ENCODE results near the gene BTG3. TPM values are rescaled to one million over a fixed set of nuclear protein-coding genes. Genes with fewer than 3 reads are reported as not detected.

BTG3 gene
- total and polyA plus RNA-seq, 2 donors (not counting 3 experiments of a cell fraction or from before 2014, with no cell fraction given): 18.1 to 37.2 TPM

DNA sequence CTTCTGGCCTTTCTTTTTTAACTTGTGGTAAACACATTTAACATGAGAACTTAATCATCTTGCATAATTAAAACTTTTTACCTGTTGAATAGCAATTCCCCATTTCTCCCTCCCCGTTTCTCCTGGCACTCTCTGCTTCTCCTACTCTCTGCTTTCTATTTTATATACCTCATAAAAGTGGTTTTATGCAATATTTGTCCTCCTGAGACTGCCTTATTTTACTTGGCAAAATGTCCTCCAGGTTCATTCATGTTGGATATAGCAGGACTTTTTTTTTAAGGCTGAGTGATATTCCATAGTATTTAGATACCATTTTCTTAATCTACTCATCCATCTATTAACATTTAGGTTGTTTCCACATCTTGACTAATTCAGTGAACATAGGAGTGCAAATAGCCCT lies 35.0 kb downstream of the BTG3 start:
- BruUV-seq (replicated peaks): no TSS peak
- TF ChIP-seq MYC (IDR thresholded peaks at IDR 0.05; ENCODE audit: low read depth, low read length) (no peak), POLR2AphosphoS5 (IDR thresholded peaks at IDR 0.05; ENCODE audit: insufficient read depth, low read depth, low read length) (no peak), FOS (IDR thresholded peaks at IDR 0.05; ENCODE audit: borderline replicate concordance, insufficient read depth, low read length) (no peak), GATA2 (IDR thresholded peaks at IDR 0.05; ENCODE audit: insufficient read depth, insufficient read length, low read depth, low read length) (no peak), POLR2A (IDR thresholded peaks at IDR 0.05; ENCODE audit: low read depth, low read length) (no peak), JUN (IDR thresholded peaks at IDR 0.05; ENCODE audit: borderline replicate concordance, insufficient read depth, insufficient read length, low read depth) (no peak), EZH2 (IDR thresholded peaks at IDR 0.05; ENCODE audit: borderline replicate concordance, low read depth, low read length, severe bottlenecking) (no peak)
- TF ChIP-seq, protein P1, sequence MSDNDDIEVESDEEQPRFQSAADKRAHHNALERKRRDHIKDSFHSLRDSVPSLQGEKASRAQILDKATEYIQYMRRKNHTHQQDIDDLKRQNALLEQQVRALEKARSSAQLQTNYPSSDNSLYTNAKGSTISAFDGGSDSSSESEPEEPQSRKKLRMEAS (IDR thresholded peaks at IDR 0.05; ENCODE audit: insufficient read depth, insufficient read length): no peak
- TF ChIP-seq, protein P2, sequence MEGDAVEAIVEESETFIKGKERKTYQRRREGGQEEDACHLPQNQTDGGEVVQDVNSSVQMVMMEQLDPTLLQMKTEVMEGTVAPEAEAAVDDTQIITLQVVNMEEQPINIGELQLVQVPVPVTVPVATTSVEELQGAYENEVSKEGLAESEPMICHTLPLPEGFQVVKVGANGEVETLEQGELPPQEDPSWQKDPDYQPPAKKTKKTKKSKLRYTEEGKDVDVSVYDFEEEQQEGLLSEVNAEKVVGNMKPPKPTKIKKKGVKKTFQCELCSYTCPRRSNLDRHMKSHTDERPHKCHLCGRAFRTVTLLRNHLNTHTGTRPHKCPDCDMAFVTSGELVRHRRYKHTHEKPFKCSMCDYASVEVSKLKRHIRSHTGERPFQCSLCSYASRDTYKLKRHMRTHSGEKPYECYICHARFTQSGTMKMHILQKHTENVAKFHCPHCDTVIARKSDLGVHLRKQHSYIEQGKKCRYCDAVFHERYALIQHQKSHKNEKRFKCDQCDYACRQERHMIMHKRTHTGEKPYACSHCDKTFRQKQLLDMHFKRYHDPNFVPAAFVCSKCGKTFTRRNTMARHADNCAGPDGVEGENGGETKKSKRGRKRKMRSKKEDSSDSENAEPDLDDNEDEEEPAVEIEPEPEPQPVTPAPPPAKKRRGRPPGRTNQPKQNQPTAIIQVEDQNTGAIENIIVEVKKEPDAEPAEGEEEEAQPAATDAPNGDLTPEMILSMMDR (IDR thresholded peaks at IDR 0.05; ENCODE audit: extremely low read depth in 1 of 2, insufficient read depth in 1 of 2, low read depth in 1 of 2, low read length in 2 of 2): no peak
- intact Hi-C loops (cut with micrococcal nuclease): no loop called here

More for the DNA sequence above, 35.0 kb downstream of the BTG3 start:
- Histone ChIP-seq H3K4me2 (ENCODE audit: insufficient read depth, low read length) (no peak overlapping the region), H3K36me3 (ENCODE audit: control insufficient read depth in 2 of 2, extremely low read depth in 1 of 2, insufficient read depth in 2 of 2, low read length in 2 of 2) (no peaks in the 10 kb centered on the region), H3K79me2 (ENCODE audit: control insufficient read depth, insufficient read depth, low read length) (no peaks in the 10 kb centered on the region), H4K20me1 (replicated peaks; ENCODE audit: control insufficient read depth, extremely low read depth, insufficient read depth, low read length) (no peaks in the 10 kb centered on the region), H3K4me3 (replicated peaks in 1 of 3; ENCODE audit: insufficient read depth in 1 of 3, low read depth in 1 of 3, low read length in 3 of 3) (no peak overlapping the region), H3K9ac (replicated peaks; ENCODE audit: extremely low read depth, insufficient read depth, low read length) (no peak overlapping the region), H3K4me1 (ENCODE audit: control insufficient read depth, extremely low read depth, insufficient read depth, low read length) (no peaks in the 10 kb centered on the region), H3K9me1 (replicated peaks; ENCODE audit: control insufficient read depth, extremely low read depth, insufficient read depth, low read length) (no peaks in the 10 kb centered on the region), H3K9me3 (replicated peaks; ENCODE audit: control insufficient read depth, insufficient read depth, low read length) (no peaks in the 10 kb centered on the region), H2AFZ (ENCODE audit: low read depth, low read length) (no peak overlapping the region), H3K27ac (ENCODE audit: insufficient read depth, low read depth, low read length) (no peak overlapping the region), H3K27me3 (ENCODE audit: control insufficient read depth in 2 of 2, insufficient read depth in 2 of 2, low read length in 2 of 2) (peaks cover 0 to 5% of the 10 kb centered on the region in 2 experiments)
- dilution Hi-C loops (cut with MboI; ENCODE audit: extremely low pct_ligation_motif_present, low sequenced_read_pairs): no loop called here
- POLR2A ChIA-PET: no interaction called here
- FAIRE-seq (no peak), DNase-seq (ENCODE audit: low read depth, low spot score) (no peak)
- CTCF ChIA-PET: no interaction called here

All from endothelial cell of umbilical vein (primary cell).